GM12878 (cell line): ENCODE data around the gene AADAC. TPM values are rescaled to one million over a fixed set of nuclear protein-coding genes. Genes with fewer than 3 reads are reported as not detected.
A peak's percentile ranks its signal among the peaks of the same experiment; 100 is the strongest.

Experiments
- ATAC-seq: fragments of 200-7000 bp; cut with Tn5 transposase; 3 replicates; pipeline ENCODE4 v1.9.1; 2020; ENCODE audit warnings: mild to moderate bottlenecking, moderate library complexity
- BruUV-seq: library from RNA; stranded (reverse); fragments of 400-500 nt; replicated peaks from 2 replicates; lab custom pipeline; 2021; lab: Mats Ljungman, UMichigan
- CTCF ChIA-PET: fragments of 300-600 bp; sonication (Branson Sonifier 250); formaldehyde crosslinking; extraction: SDS; loops from one replicate; lab custom pipeline; 2021; ENCODE audit warnings: inconsistent platforms; lab: Yijun Ruan, JAX
- POLR2A ChIA-PET: fragments of 350-600 bp; formaldehyde crosslinking; extraction: SDS; loops from one replicate; lab custom pipeline; 2021; ENCODE audit warnings: inconsistent platforms; lab: Charles Lee
- RAD21 ChIA-PET: fragments of 300-600 bp; sonication (Branson Sonifier 250); formaldehyde crosslinking; loops from one replicate; lab custom pipeline; 2023; ENCODE audit warnings: antibody characterized with exemption; ENCODE audit not compliant: unreplicated experiment; lab: Charles Lee
- SMC1A ChIA-PET: fragments of 300-600 bp; sonication (Branson Sonifier 250); formaldehyde crosslinking; loops from one replicate; lab custom pipeline; 2023; ENCODE audit not compliant: unreplicated experiment, uncharacterized antibody; lab: Charles Lee
- DNase-seq: peaks from one replicate; pipeline ENCODE4 v3.0.0-alpha.2; 2011; ENCODE audit warnings: low read depth, low spot score
- FAIRE-seq: peaks from 3 replicates; lab custom pipeline; 2011; peaks lifted over from hg19 to GRCh38; lab: Jason Lieb, UNC
- H2AFZ ChIP-seq: 2 replicates; pipeline ENCODE4 v1.6.0; 2011; ENCODE audit warnings: low read depth, low read length, control low read depth; ENCODE audit not compliant: control insufficient read depth
- H3K27ac ChIP-seq: 2 replicates; pipeline ENCODE4 v1.5.1; 2011; ENCODE audit warnings: control low read depth; ENCODE audit not compliant: control insufficient read depth, insufficient read depth
- H3K27me3 ChIP-seq, 2 experiments: replicated peaks in 1 of 2; 2 replicates each; pipeline versions ENCODE4 v1.6.0 to v1.6.1; 2011; ENCODE audit warnings: low read length in 1 of 2; ENCODE audit not compliant: control insufficient read depth in 2 of 2, insufficient read depth in 2 of 2
- H3K36me3 ChIP-seq, 2 experiments: 2 replicates each; pipeline ENCODE4 v1.5.1; 2011; ENCODE audit warnings: low read length in 1 of 2; ENCODE audit not compliant: control insufficient read depth in 2 of 2, insufficient read depth in 2 of 2
- H3K4me1 ChIP-seq: 2 replicates; pipeline ENCODE4 v1.6.1; 2011; ENCODE audit warnings: mild to moderate bottlenecking, low read length, moderate library complexity, mixed read lengths; ENCODE audit not compliant: control insufficient read depth, insufficient read depth
- H3K4me2 ChIP-seq: 2 replicates; pipeline ENCODE4 v1.6.0; 2011; ENCODE audit warnings: control low read depth; ENCODE audit not compliant: control insufficient read depth, insufficient read depth
- H3K4me3 ChIP-seq: fragments of 200-600 bp; sonication (generic); 2 replicates; pipeline ENCODE4 v1.5.1; 2016
- H3K79me2 ChIP-seq: 2 replicates; pipeline ENCODE4 v1.6.0; 2011; ENCODE audit warnings: low read length; ENCODE audit not compliant: control insufficient read depth, insufficient read depth
- H3K9ac ChIP-seq: 2 replicates; pipeline ENCODE4 v1.8.0; 2011; ENCODE audit warnings: low read length, control low read depth, mixed read lengths; ENCODE audit not compliant: control insufficient read depth, insufficient read depth
- H3K9me3 ChIP-seq: replicated peaks from 3 replicates; pipeline ENCODE4 v1.5.1; 2011; ENCODE audit warnings: mild to moderate bottlenecking, low read length; ENCODE audit not compliant: control insufficient read depth, insufficient read depth
- H4K20me1 ChIP-seq: 2 replicates; pipeline ENCODE4 v1.6.0; 2011; ENCODE audit not compliant: control insufficient read depth, insufficient read depth
- BRCA1 ChIP-seq: IDR thresholded peaks from 2 replicates; pipeline ENCODE4 v1.6.1; 2011; ENCODE audit warnings: low read depth, low read length, improper control_type of control experiment
- CHD2 ChIP-seq: IDR thresholded peaks from 2 replicates; pipeline ENCODE4 v1.6.1; 2011; ENCODE audit warnings: low read depth, low read length, improper control_type of control experiment, borderline replicate concordance
- EP300 ChIP-seq, 2 experiments: fragments of 150-350 bp in 1 of 2; IDR thresholded peaks; 2 replicates each; pipeline ENCODE4 v1.6.1; 2011 to 2012; ENCODE audit warnings: low read depth in 2 of 2, low read length in 2 of 2, borderline replicate concordance in 1 of 2, improper control_type of control experiment in 1 of 2, inconsistent platforms in 1 of 2; ENCODE audit not compliant: control insufficient read depth in 1 of 2
- FOS ChIP-seq: IDR thresholded peaks from 3 replicates; pipeline ENCODE4 v1.6.1; 2011; ENCODE audit warnings: borderline replicate concordance; ENCODE audit not compliant: insufficient read length; ENCODE audit errors: extremely low read depth
- IKZF1 ChIP-seq: fragments of 450-650 bp; conservative IDR thresholded peaks from 2 replicates; pipeline ENCODE4 v1.6.1; 2017; ENCODE audit warnings: antibody characterized with exemption, mild to moderate bottlenecking
- KLF5 ChIP-seq: fragments of 450-650 bp; IDR thresholded peaks from 2 replicates; pipeline ENCODE4 v1.6.1; 2014; ENCODE audit warnings: mild to moderate bottlenecking; ENCODE audit not compliant: partially characterized antibody
- MYC ChIP-seq: IDR thresholded peaks from 2 replicates; pipeline ENCODE4 v1.6.1; 2011; ENCODE audit warnings: mild to moderate bottlenecking, low read length, moderate library complexity, inconsistent platforms; ENCODE audit not compliant: insufficient read depth, insufficient replicate concordance, insufficient read length, severe bottlenecking
- NFYA ChIP-seq: IDR thresholded peaks from 2 replicates; pipeline ENCODE4 v1.6.1; 2011; ENCODE audit warnings: low read depth, mild to moderate bottlenecking, low read length, improper control_type of control experiment, borderline replicate concordance
- NR2C1 ChIP-seq: fragments of 450-650 bp; IDR thresholded peaks from 2 replicates; pipeline ENCODE4 v1.6.1; 2017; ENCODE audit warnings: antibody characterized with exemption, mild to moderate bottlenecking, moderate library complexity
- PAX5 ChIP-seq: IDR thresholded peaks from 2 replicates; pipeline ENCODE4 v1.6.1; 2011; ENCODE audit warnings: low read depth, low read length, borderline replicate concordance
- PML ChIP-seq: IDR thresholded peaks from 2 replicates; pipeline ENCODE4 v1.6.1; 2012; ENCODE audit warnings: low read length, inconsistent platforms
- RB1 ChIP-seq: fragments of 450-650 bp; formaldehyde crosslinking; IDR thresholded peaks from 2 replicates; pipeline ENCODE4 v1.6.1; 2017; ENCODE audit warnings: mild to moderate bottlenecking, borderline replicate concordance
- ZZZ3 ChIP-seq: IDR thresholded peaks from 2 replicates; pipeline ENCODE4 v1.6.1; 2011; ENCODE audit warnings: low read depth; ENCODE audit not compliant: control insufficient read depth, insufficient read length
- WGBS: methylation state at CpG from one replicate; pipeline ENCODE4 v1.1.6; 2016; ENCODE audit warnings: low lambda C conversion rate; ENCODE audit not compliant: insufficient replicate concordance, insufficient coverage; ENCODE audit errors: missing lambda C conversion rate; 5-methylcytosine and 5-hydroxymethylcytosine counted together
- in situ Hi-C: fragments of 300-500 bp; cut with MboI; formaldehyde crosslinking; loops from 9 replicates; pipeline ENCODE4 v1.14.3; 2018; ENCODE audit warnings: mixed read lengths
- intact Hi-C: fragments of 100-400 bp; cut with micrococcal nuclease; formaldehyde crosslinking; loops from one replicate; pipeline ENCODE4 v1.14.2; 2022; ENCODE audit not compliant: unreplicated experiment
- polyA plus RNA-seq, 11 experiments: library from polyadenylated mRNA; depleted of rRNA in 4 of 11; unstranded in 6 of 11; stranded (reverse) in 5 of 11; fragments of >200 nt; fragmentation: Nextera tagmentation in 4 of 11; fragmentation: Illumina TruSeq in 1 of 11; extraction: Ambion mirVana in 4 of 11; extraction: Trizol in 1 of 11; gene quantifications; 1 replicate in 1 of 11; 2 replicates in 10 of 11; pipeline versions ENCODE4 v1.2.1 to v1.2.3, GENCODE V29; 2011 to 2016; ENCODE audit warnings: inconsistent platforms in 2 of 11, missing spikeins in 2 of 11, low read depth in 1 of 11
- total RNA-seq, 4 experiments: library from RNA; depleted of rRNA in 3 of 4; stranded (reverse); fragments of >200 nt in 3 of 4; fragmentation: Illumina TruSeq in 1 of 4; extraction: Trizol in 1 of 4; gene quantifications; 2 replicates each; pipeline versions ENCODE4 v1.2.1 to v1.2.3, GENCODE V29; 2013 to 2021
- TF ChIP-seq, protein P1 (sequence below), 3 experiments: IDR thresholded peaks in 2 of 3; conservative IDR thresholded peaks in 1 of 3; 2 replicates each; pipeline ENCODE4 v1.5.1; 2011; ENCODE audit warnings: low read depth in 3 of 3, low read length in 3 of 3, mild to moderate bottlenecking in 3 of 3, control low read depth in 2 of 3, moderate library complexity in 2 of 3, inconsistent platforms in 1 of 3, mixed read lengths in 1 of 3; ENCODE audit not compliant: control insufficient read depth in 2 of 3, insufficient read depth in 1 of 3; ENCODE audit errors: extremely low read depth in 1 of 3
- TF ChIP-seq, protein P2 (sequence below): fragments of 450-650 bp; IDR thresholded peaks from 2 replicates; pipeline ENCODE4 v1.6.1; 2018; ENCODE audit warnings: borderline replicate concordance, mild to moderate bottlenecking; ENCODE audit not compliant: partially characterized antibody

AADAC gene
- total and polyA plus RNA-seq, 10 of the 15 experiments (the other 5 are each of a cell fraction or from before 2014, with no cell fraction given) = 0.13 TPM; not detected in 9

DNA sequence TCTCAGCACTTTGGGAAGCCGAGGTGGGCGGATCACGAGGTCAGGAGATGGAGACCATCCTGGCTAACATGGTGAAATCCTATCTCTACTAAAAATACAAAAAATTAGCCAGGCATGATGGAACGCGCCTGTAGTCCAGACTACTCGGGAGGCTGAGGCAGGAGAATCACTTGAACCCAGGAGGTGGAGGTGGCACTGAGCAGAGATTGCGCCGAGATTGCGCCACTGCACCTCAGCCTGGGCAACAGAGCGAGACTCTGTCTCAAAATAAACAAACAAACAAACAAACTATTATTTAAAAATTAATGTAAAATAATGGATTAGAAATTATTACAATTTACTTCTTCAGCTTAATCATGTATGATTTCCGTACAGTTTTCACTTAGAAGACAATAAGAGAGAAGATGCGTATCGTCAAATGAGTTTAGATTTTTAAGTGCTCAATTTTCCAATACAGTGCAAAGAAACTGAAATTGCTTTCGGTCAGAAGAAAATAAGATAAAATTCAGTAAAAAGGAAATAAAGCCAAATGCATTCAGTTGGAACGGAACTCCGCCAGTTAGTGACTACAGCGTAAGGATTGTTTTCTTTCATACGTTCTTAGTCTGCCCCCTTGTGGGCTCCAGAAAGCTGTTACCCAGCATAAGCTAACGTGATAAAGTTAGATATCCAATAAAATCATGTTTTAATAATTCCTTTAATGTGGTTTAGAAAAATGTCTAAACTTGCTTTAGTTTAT lies 24.8 kb downstream of the AADAC start (continued):
- TF ChIP-seq, protein P1, sequence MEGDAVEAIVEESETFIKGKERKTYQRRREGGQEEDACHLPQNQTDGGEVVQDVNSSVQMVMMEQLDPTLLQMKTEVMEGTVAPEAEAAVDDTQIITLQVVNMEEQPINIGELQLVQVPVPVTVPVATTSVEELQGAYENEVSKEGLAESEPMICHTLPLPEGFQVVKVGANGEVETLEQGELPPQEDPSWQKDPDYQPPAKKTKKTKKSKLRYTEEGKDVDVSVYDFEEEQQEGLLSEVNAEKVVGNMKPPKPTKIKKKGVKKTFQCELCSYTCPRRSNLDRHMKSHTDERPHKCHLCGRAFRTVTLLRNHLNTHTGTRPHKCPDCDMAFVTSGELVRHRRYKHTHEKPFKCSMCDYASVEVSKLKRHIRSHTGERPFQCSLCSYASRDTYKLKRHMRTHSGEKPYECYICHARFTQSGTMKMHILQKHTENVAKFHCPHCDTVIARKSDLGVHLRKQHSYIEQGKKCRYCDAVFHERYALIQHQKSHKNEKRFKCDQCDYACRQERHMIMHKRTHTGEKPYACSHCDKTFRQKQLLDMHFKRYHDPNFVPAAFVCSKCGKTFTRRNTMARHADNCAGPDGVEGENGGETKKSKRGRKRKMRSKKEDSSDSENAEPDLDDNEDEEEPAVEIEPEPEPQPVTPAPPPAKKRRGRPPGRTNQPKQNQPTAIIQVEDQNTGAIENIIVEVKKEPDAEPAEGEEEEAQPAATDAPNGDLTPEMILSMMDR (IDR thresholded peaks at IDR 0.05 in 2 of 3, conservative IDR thresholded peaks at IDR 0.05 in 1 of 3; ENCODE audit: control insufficient read depth in 2 of 3, extremely low read depth in 1 of 3, insufficient read depth in 1 of 3, low read depth in 3 of 3, low read length in 3 of 3) = peak; percentile 66 to 75 (median 73); a peak in 5 of 6 replicates
- TF ChIP-seq PAX5 = 0 out of 2 replicates have a peak, but pooled peaks have one; percentile 40
- TF ChIP-seq, all 136 proteins: peak for 6

DNA sequence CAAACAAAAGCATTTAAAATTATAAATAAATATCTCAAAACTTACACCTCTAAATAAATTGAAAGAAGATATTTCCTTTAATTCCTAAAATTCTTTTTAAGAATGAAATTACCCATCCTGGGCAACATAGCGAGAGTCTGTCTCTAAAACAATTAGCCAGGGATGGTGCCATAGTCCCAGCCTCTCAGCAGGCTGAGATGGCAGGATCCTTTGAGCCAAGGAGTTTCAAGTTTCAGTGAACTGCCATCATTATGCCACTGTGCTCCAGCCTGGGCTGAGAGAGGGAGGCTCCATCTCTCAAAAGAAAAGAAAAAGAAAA lies 25.4 kb downstream of the AADAC start:
- TF ChIP-seq NR2C1 (no peak), KLF5 (no peak), BRCA1 (no peak), NFYA (no peak), MYC (no peak), CHD2 (no peak), RB1 (no peak), PML (no peak), FOS (no peak), EP300 (IDR thresholded peaks at IDR 0.05; ENCODE audit: borderline replicate concordance in 1 of 2, control insufficient read depth in 1 of 2, low read depth in 2 of 2, low read length in 2 of 2) (no peak), ZZZ3 (no peak), IKZF1 (no peak)
- TF ChIP-seq, protein P2, sequence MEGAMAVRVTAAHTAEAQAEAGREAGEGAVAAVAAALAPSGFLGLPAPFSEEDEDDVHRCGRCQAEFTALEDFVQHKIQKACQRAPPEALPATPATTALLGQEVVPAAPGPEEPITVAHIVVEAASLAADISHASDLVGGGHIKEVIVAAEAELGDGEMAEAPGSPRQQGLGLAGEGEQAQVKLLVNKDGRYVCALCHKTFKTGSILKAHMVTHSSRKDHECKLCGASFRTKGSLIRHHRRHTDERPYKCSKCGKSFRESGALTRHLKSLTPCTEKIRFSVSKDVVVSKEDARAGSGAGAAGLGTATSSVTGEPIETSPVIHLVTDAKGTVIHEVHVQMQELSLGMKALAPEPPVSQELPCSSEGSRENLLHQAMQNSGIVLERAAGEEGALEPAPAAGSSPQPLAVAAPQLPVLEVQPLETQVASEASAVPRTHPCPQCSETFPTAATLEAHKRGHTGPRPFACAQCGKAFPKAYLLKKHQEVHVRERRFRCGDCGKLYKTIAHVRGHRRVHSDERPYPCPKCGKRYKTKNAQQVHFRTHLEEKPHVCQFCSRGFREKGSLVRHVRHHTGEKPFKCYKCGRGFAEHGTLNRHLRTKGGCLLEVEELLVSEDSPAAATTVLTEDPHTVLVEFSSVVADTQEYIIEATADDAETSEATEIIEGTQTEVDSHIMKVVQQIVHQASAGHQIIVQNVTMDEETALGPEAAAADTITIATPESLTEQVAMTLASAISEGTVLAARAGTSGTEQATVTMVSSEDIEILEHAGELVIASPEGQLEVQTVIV = no peak
- ATAC-seq = no peak
- Histone ChIP-seq H3K9ac (no peak overlapping the region), H3K4me1 (no peaks in the 10 kb centered on the region), H3K4me3 (no peak overlapping the region), H3K27ac (no peak overlapping the region), H3K36me3 (no peaks in the 10 kb centered on the region), H3K4me2 (no peak overlapping the region), H3K27me3 (no peaks in the 10 kb centered on the region), H2AFZ (no peak overlapping the region), H3K79me2 (no peaks in the 10 kb centered on the region), H3K9me3 (no peaks in the 10 kb centered on the region), H4K20me1 (no peaks in the 10 kb centered on the region)
- SMC1A ChIA-PET = interaction anchor here (0.6 to 4.3 kb wide), 12 partner anchors 37 to 671 kb away, joined by 3 to 38 read pairs (median 3); no protein-coding TSS in a partner anchor
- 40% methylated on average over 1 of the region's 1 CpG for WGBS
- RAD21 ChIA-PET = interaction anchor here (0.6 to 2.7 kb wide), 10 partner anchors 37 to 735 kb away, joined by 3 to 16 read pairs (median 4); no protein-coding TSS in a partner anchor
- intact Hi-C loops = loop anchor here (1.0 to 5.0 kb wide), 5 partner anchors 80 to 670 kb away; no protein-coding TSS in a partner anchor
- BruUV-seq = no TSS peak
- DNase-seq = no peak
- in situ Hi-C loops = loop anchor here (10.0 kb wide), 1 partner anchor 404 kb away; no protein-coding TSS in a partner anchor
- POLR2A ChIA-PET = no interaction called here
- no peak for FAIRE-seq
- CTCF ChIA-PET = interaction anchor here (0.7 to 4.9 kb wide), 24 partner anchors 9 to 676 kb away, joined by 3 to 55 read pairs (median 4); partner anchors contain the start of gene P2RY14
